ENCODE results near the gene CYTH1.

CYTH1 gene

GRCh38 chr17:78785011-78785662 lies 3.1 kb upstream of the CYTH1 start:
- no peak for DNase-seq

- no peak for DNase-seq
These were observed 2.3 kb upstream of the CYTH1 start for GRCh38 chr17:78784352-78784751.

- no peak for DNase-seq
These were observed 1.7 kb upstream of the CYTH1 start for GRCh38 chr17:78783711-78784324.

- DNase-seq: peak; percentile 26 to 45
These were observed 775 bp downstream of the CYTH1 start for GRCh38 chr17:78781104-78781892.

- no peak for DNase-seq
These were observed 1.7 kb downstream of the CYTH1 start for GRCh38 chr17:78780335-78780734.

- DNase-seq: peak in 1 of 2 experiments; percentile 20
These were observed 2.2 kb downstream of the CYTH1 start for GRCh38 chr17:78779850-78780249.

GRCh38 chr17:78779286-78779651 lies 2.8 kb downstream of the CYTH1 start:
- DNase-seq: peak; percentile 39 to 45

- no peak for DNase-seq
These were observed 4.2 kb downstream of the CYTH1 start for GRCh38 chr17:78777881-78778280.

GRCh38 chr17:78774956-78775571 lies 7.0 kb downstream of the CYTH1 start:
- DNase-seq: peak; percentile 27 to 50

- peak in 1 of 2 experiments; percentile 22 for DNase-seq
These were observed 7.6 kb downstream of the CYTH1 start for GRCh38 chr17:78774453-78774852.

- DNase-seq: no peak
These were observed 10.2 kb downstream of the CYTH1 start for GRCh38 chr17:78771758-78772382.

- DNase-seq: peak; percentile 39 to 44
These were observed 12.8 kb downstream of the CYTH1 start for GRCh38 chr17:78769196-78769773.

GRCh38 chr17:78767806-78768205 lies 14.3 kb downstream of the CYTH1 start:
- DNase-seq: no peak

GRCh38 chr17:78766743-78767294 lies 15.3 kb downstream of the CYTH1 start:
- no peak for DNase-seq

- DNase-seq: no peak
These were observed 15.8 kb downstream of the CYTH1 start for GRCh38 chr17:78766225-78766624.

- DNase-seq: no peak
These were observed 16.3 kb downstream of the CYTH1 start for GRCh38 chr17:78765821-78766220.

GRCh38 chr17:78764871-78765270 lies 17.2 kb downstream of the CYTH1 start:
- DNase-seq: no peak

- no peak for DNase-seq
These were observed 18.5 kb downstream of the CYTH1 start for GRCh38 chr17:78763561-78763960.

- no peak for DNase-seq
These were observed 20.2 kb downstream of the CYTH1 start for GRCh38 chr17:78761789-78762406.

- DNase-seq: peak; percentile 52 to 62
These were observed 22.1 kb downstream of the CYTH1 start for GRCh38 chr17:78759969-78760352.

- peak; percentile 92 for DNase-seq
These were observed 22.7 kb downstream of the CYTH1 start for GRCh38 chr17:78759203-78759968.
